GM12872 (cell line): ENCODE results near the gene TBK1.

Experiments used
- CTCF ChIP-seq: IDR thresholded peaks from 3 replicates; pipeline ENCODE4 v1.5.1; 2011; ENCODE audit warnings: low read depth, mild to moderate bottlenecking, low read length, moderate library complexity; ENCODE audit not compliant: insufficient read depth

The TBK1 gene

GRCh38 chr12:64412459-64412858 is 39.5 kb upstream of the TBK1 start:
- no peak for TF ChIP-seq CTCF

- no peak for TF ChIP-seq CTCF
Observed at GRCh38 chr12:64413884-64414283, 38.0 kb upstream of the TBK1 start.

- no peak for TF ChIP-seq CTCF
Observed at GRCh38 chr12:64418209-64418608, 33.7 kb upstream of the TBK1 start.

- TF ChIP-seq CTCF = no peak
Observed at GRCh38 chr12:64419696-64420095, 32.2 kb upstream of the TBK1 start.

GRCh38 chr12:64427988-64428387 is 23.9 kb upstream of the TBK1 start:
- TF ChIP-seq CTCF = no peak

GRCh38 chr12:64428956-64429355 is 23.0 kb upstream of the TBK1 start:
- TF ChIP-seq CTCF = no peak

GRCh38 chr12:64430886-64431285 is 21.0 kb upstream of the TBK1 start:
- no peak for TF ChIP-seq CTCF

- no peak for TF ChIP-seq CTCF
Observed at GRCh38 chr12:64431791-64432190, 20.1 kb upstream of the TBK1 start.
